Right renal pelvis (tissue), 4 donors: Measurements from ENCODE around the gene AUTS2. TPM values are rescaled to one million over a fixed set of nuclear protein-coding genes. Genes with fewer than 3 reads are reported as not detected.

Source experiments
- DNase-seq, 4 donors: peaks; one replicate each; pipeline ENCODE4 v3.0.0-alpha.2; 2013; ENCODE audit warnings: low read depth in 4 of 4, low spot score in 3 of 4, missing footprints in 1 of 4
- polyA plus RNA-seq, 4 donors: library from polyadenylated mRNA; unstranded; fragments of 120-200 nt; gene quantifications; one replicate each; pipeline ENCODE4 v1.2.1, GENCODE V29; 2013; ENCODE audit not compliant: insufficient read length in 4 of 4

Gene AUTS2
- polyA plus RNA-seq, 4 donors: 67.5 to 85.6 (median 76.0) TPM

GRCh38 chr7:70529436-70529835 is 931.2 kb downstream of the AUTS2 start:
- no peak for DNase-seq

GRCh38 chr7:70529914-70530585 is 931.8 kb downstream of the AUTS2 start:
- DNase-seq: no peak

GRCh38 chr7:70533614-70534013 is 935.3 kb downstream of the AUTS2 start:
- no peak for DNase-seq

GRCh38 chr7:70539205-70539604 is 940.9 kb downstream of the AUTS2 start:
- no peak for DNase-seq

GRCh38 chr7:70539617-70540016 is 941.3 kb downstream of the AUTS2 start:
- DNase-seq: no peak

- DNase-seq: no peak
These were observed 942.4 kb downstream of the AUTS2 start for GRCh38 chr7:70540641-70541040.

DNA sequence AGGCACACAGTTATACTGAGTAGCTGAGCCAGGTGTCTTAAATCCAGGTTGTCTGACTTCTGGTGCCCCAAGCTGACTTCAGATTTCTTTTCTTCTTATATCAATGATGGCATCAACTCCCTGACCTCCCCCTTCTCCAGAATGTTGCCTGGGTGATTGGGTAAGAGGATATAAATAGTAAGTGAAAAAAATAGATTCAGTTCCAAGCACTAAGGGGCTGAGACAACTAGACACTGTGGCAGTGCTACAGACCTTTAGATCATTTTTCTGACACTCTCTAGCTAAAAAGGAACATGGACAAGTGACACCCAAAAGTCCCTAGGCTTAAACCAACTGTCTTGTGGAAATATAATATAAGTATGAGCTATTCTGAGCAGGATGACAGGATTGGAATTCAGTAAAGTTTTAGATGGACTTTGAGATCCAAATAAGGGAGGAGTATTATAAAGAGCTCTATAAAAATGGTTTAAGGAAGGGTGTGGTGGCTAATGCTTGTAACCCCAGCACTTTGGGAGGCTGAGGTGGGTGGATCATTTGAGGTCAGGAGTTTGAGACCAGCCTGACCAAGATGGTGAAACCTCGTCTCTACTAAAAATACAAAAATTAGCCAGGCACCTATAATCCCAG is 944.6 kb downstream of the AUTS2 start:
- DNase-seq: no peak

- DNase-seq: no peak
These were observed 945.7 kb downstream of the AUTS2 start for GRCh38 chr7:70544016-70544415.

DNA sequence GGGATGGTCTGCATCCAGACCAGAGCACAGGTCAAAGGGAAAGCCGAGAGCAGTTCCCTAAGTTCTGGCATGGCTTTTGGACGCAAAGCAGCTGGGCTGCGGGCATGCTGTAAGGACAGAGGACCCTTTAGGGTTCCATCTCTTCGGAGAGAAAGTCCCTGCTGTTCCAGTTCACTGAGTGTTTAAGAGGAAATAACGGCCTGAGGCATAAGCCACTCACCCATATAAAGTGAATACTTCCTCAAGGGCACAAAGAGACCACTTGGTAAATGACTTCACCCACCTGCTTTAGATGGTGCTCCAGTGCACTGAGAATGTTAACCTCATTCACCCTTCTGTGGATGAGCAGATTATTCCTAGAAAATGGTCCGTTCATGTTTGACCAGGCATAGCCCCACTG is 946.9 kb downstream of the AUTS2 start:
- no peak for DNase-seq

GRCh38 chr7:70552141-70552540 is 953.9 kb downstream of the AUTS2 start:
- no peak for DNase-seq

- DNase-seq: no peak
These were observed 955.1 kb downstream of the AUTS2 start for GRCh38 chr7:70553364-70553763.

DNA sequence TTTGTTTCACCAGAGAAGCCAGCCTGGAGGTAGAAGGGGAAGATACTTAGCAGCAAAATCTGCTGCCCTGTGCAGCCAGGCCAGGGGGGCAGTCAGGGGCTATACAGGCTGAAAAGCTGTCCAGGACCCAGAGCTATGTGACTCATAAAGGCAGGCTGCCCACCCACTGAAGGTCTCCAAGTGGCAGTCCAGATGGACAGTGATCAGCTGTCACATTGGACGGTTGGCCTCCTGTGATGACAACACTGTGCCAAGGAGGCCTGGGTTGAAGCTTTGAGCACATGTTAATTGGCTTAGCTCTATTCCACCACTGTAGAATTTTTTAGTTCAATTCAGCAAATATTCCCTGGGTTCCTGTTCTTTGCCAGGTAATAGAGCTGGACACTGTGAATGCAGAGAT is 956.4 kb downstream of the AUTS2 start:
- DNase-seq: no peak

- no peak for DNase-seq
These were observed 958.5 kb downstream of the AUTS2 start for GRCh38 chr7:70556761-70557160.

GRCh38 chr7:70557338-70557737 is 959.1 kb downstream of the AUTS2 start:
- DNase-seq: no peak

GRCh38 chr7:70559815-70560214 is 961.5 kb downstream of the AUTS2 start:
- DNase-seq: no peak

DNA sequence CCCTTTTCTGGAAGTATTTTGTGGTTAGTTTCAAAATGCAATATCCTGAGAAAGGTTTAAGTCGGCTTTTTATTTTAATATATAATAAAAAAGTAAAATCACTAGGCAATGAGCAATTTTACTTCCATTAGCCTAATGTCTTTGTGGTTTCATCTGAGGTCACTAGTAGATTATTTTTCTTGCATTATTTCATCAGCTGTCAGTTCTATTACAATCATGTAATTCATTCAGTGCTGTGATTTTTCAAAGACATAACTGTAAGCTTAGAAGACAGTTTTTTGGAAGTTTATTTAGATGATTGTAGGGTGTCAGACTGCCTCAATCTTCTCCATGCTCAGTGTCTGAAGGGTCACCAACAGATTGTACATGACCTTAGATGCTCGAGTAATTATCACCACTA is 965.7 kb downstream of the AUTS2 start:
- DNase-seq: no peak

GRCh38 chr7:70565721-70566370 is 967.6 kb downstream of the AUTS2 start:
- DNase-seq: no peak

- DNase-seq: no peak
These were observed 968.4 kb downstream of the AUTS2 start for GRCh38 chr7:70566671-70567070.

DNA sequence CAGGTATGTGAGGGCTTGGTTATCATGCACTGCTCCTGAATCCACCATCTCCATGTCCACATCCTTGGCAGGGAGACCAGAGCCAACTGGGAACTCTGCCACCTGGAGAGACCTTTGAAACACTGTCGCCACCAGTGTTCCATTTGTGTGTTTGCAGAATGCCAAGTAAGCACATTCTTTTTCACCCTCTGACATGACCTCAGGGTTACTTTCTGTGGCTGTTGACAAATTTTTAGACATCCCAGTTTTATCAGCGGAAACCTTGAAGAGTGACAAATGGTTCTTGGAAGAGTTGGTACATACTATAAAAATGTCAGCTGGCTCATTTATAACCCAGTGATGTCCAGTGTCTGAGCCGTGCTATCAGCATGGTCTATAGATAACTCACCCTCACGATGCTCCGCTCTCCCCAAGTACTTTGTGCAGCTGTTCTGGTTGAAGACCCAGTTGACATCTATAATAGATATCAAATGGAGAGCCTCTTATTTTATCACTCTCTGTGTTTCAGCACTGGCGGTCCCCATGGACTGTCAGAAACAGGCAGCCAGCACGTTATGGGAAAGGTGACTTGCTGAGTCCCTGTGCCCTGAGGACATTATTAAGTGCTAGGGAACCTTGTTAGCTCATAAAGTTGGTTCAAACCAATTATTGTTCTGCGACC is 970.5 kb downstream of the AUTS2 start:
- no peak for DNase-seq

GRCh38 chr7:70569335-70569819 is 971.1 kb downstream of the AUTS2 start:
- no peak for DNase-seq

DNA sequence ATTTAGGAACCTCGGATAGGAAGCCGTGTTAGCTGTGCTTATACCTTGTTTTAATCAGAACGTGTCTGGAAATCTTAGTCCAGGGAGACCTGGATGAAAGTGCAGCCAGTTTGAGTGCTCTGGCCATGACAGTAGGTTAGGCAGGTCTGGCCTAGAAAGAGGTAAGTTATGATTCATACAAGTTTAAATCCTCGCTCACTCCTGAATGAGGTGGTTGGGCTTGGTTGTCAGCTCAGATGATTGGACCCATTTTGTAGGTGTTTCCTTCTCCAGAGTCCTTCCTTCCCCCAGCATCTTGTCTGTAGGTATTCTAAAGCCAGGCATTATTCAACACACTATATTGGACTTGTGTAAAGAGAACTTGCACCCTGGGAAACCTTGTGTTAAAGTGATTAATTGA is 971.8 kb downstream of the AUTS2 start:
- DNase-seq: no peak
